Sigmoid colon (tissue), 7 donors: ENCODE results near the gene PPCDC. TPM values are rescaled to one million over a fixed set of nuclear protein-coding genes. Genes with fewer than 3 reads are reported as not detected.

Source experiments
- DNase-seq: peaks from one replicate; pipeline ENCODE4 v3.0.0-alpha.2; 2019
- H3K27ac ChIP-seq, 4 donors: fragments of 200-600 bp; sonication (generic); one replicate each; pipeline ENCODE4 v1.5.1; 2016 to 2019; ENCODE audit warnings: mild to moderate bottlenecking in 1 of 4
- H3K27me3 ChIP-seq, 3 donors: fragments of 200-600 bp; sonication (generic); one replicate each; pipeline ENCODE4 v1.5.1; 2019; ENCODE audit warnings: mild to moderate bottlenecking in 1 of 3
- H3K36me3 ChIP-seq, 4 donors: fragments of 200-600 bp; sonication (generic); one replicate each; pipeline ENCODE4 v1.5.1; 2016 to 2019
- H3K4me1 ChIP-seq, 4 donors: fragments of 200-600 bp; sonication (generic); one replicate each; pipeline ENCODE4 v1.5.1; 2017 to 2019
- H3K4me3 ChIP-seq, 4 donors: fragments of 200-600 bp; sonication (generic); one replicate each; pipeline ENCODE4 v1.5.1; 2017 to 2019; ENCODE audit warnings: mild to moderate bottlenecking in 2 of 4, moderate library complexity in 1 of 4
- H3K9me3 ChIP-seq, 4 donors: fragments of 200-600 bp in 3 of 4; sonication (generic) in 3 of 4; one replicate each; pipeline versions ENCODE4 v1.5.1 to v1.6.1; 2013 to 2019
- CTCF ChIP-seq, 4 experiments: fragments of 450-650 bp in 3 of 4; fragments of 200-600 bp in 1 of 4; IDR thresholded peaks; one replicate each; pipeline ENCODE4 v1.5.1; 2016 to 2019; ENCODE audit warnings: antibody characterized with exemption in 4 of 4, mild to moderate bottlenecking in 3 of 4, moderate library complexity in 2 of 4
- EP300 ChIP-seq, 4 donors: sonication (generic); formaldehyde crosslinking; IDR thresholded peaks; one replicate each; pipeline ENCODE4 v1.6.1; 2017; ENCODE audit warnings: antibody characterized with exemption in 4 of 4
- POLR2A ChIP-seq, 2 donors: fragments of 450-650 bp; IDR thresholded peaks; one replicate each; pipeline ENCODE4 v1.6.1; 2016; ENCODE audit warnings: antibody characterized with exemption in 2 of 2, mild to moderate bottlenecking in 2 of 2, moderate library complexity in 2 of 2
- POLR2AphosphoS5 ChIP-seq, 4 donors: sonication (generic); formaldehyde crosslinking; IDR thresholded peaks; one replicate each; pipeline ENCODE4 v1.6.1; 2017; ENCODE audit warnings: antibody characterized with exemption in 4 of 4
- WGBS, 2 donors: extraction: QIAGEN DNeasy Blood & Tissue Kit; methylation state at CpG; one replicate each; pipeline ENCODE4 v1.1.7; 2013; 5-methylcytosine and 5-hydroxymethylcytosine counted together
- intact Hi-C: fragments of 100-400 bp; cut with DNase I; formaldehyde crosslinking; loops from one replicate; pipeline ENCODE4 v1.15.1; 2023
- polyA plus RNA-seq, 3 donors: library from polyadenylated mRNA; stranded (reverse); fragments of 200-250 nt; gene quantifications; one replicate each; pipeline ENCODE4 v1.2.3, GENCODE V29; 2013
- total RNA-seq, 4 donors: library from RNA; depleted of rRNA; stranded (reverse); fragments of >200 nt; gene quantifications; one replicate each; pipeline ENCODE4 v1.1.0, GENCODE V29; 2016
- donor health status: healthy with polysubstance abuse.
- donor health status: Bipolar disorder and iron deficiency.
- donor health status: healthy.

Gene PPCDC
- total and polyA plus RNA-seq, 7 donors = 7.9 to 37.0 (median 16.2) TPM

- peak; percentile 24 for DNase-seq
- WGBS, 2 donors = 88 to 94% methylated on average over 5 of the region's 5 CpGs
- no peak overlapping the region for H3K27ac ChIP-seq
- peaks cover 0 to 20% (median 19%) of the 10 kb centered on the region in 4 donors for H3K4me1 ChIP-seq
- no peak for TF ChIP-seq EP300 (IDR thresholded peaks at IDR 0.05)
- no peak for TF ChIP-seq CTCF (IDR thresholded peaks at IDR 0.05)
- TF ChIP-seq POLR2AphosphoS5 (IDR thresholded peaks at IDR 0.05) = no peak
- no peak for TF ChIP-seq POLR2A (IDR thresholded peaks at IDR 0.05)
- H3K27me3 ChIP-seq = no peaks in the 10 kb centered on the region
- no peaks in the 10 kb centered on the region for H3K36me3 ChIP-seq
- intact Hi-C loops = no loop called here
- H3K4me3 ChIP-seq = no peak overlapping the region
- H3K9me3 ChIP-seq = no peaks in the 10 kb centered on the region
Observed at GRCh38 chr15:75052972-75053747, 29.8 kb downstream of the PPCDC start.

- H3K27ac ChIP-seq = no peak overlapping the region
- no peak for TF ChIP-seq POLR2A (IDR thresholded peaks at IDR 0.05)
- TF ChIP-seq CTCF (IDR thresholded peaks at IDR 0.05) = no peak
- TF ChIP-seq POLR2AphosphoS5 (IDR thresholded peaks at IDR 0.05) = no peak
- no peak for TF ChIP-seq EP300 (IDR thresholded peaks at IDR 0.05)
- WGBS, 2 donors = 57 to 92% methylated on average over 7 of the region's 7 CpGs
Observed at GRCh38 chr15:75053748-75054125, 30.3 kb downstream of the PPCDC start.

GRCh38 chr15:75054172-75054897, 30.9 kb downstream of the PPCDC start:
- TF ChIP-seq POLR2A (IDR thresholded peaks at IDR 0.05) (no peak), EP300 (IDR thresholded peaks at IDR 0.05) (no peak), CTCF (IDR thresholded peaks at IDR 0.05) (no peak), POLR2AphosphoS5 (IDR thresholded peaks at IDR 0.05) (no peak)
- H3K4me3 ChIP-seq = no peak overlapping the region
- no peak overlapping the region for H3K27ac ChIP-seq
- H3K36me3 ChIP-seq = no peaks in the 10 kb centered on the region
- intact Hi-C loops = no loop called here
- peaks cover 0 to 9% (median 7%) of the 10 kb centered on the region in 4 donors for H3K4me1 ChIP-seq
- WGBS, 2 donors = 27 to 55% methylated on average over 3 of the region's 3 CpGs
- no peaks in the 10 kb centered on the region for H3K27me3 ChIP-seq
- no peak for DNase-seq
- no peaks in the 10 kb centered on the region for H3K9me3 ChIP-seq

More at GRCh38 chr15:75053748-75054125, 30.3 kb downstream of the PPCDC start:
- Histone ChIP-seq H3K9me3 (no peaks in the 10 kb centered on the region), H3K4me1 (peaks cover 0 to 15% (median 13%) of the 10 kb centered on the region in 4 donors), H3K4me3 (no peak overlapping the region), H3K36me3 (no peaks in the 10 kb centered on the region), H3K27me3 (no peaks in the 10 kb centered on the region)
- intact Hi-C loops = no loop called here
- peak; percentile 19 for DNase-seq

- TF ChIP-seq CTCF (IDR thresholded peaks at IDR 0.05) = no peak
- no peak for TF ChIP-seq POLR2A (IDR thresholded peaks at IDR 0.05)
- no peak for TF ChIP-seq EP300 (IDR thresholded peaks at IDR 0.05)
- no peak for TF ChIP-seq POLR2AphosphoS5 (IDR thresholded peaks at IDR 0.05)
- DNase-seq = peak; percentile 57
- Histone ChIP-seq H3K4me1 (no peaks in the 10 kb centered on the region), H3K4me3 (no peak overlapping the region), H3K27ac (no peak overlapping the region), H3K36me3 (no peaks in the 10 kb centered on the region), H3K9me3 (no peaks in the 10 kb centered on the region), H3K27me3 (no peaks in the 10 kb centered on the region)
- intact Hi-C loops = no loop called here
- WGBS, 2 donors = 96 to 97% methylated on average over 7 of the region's 7 CpGs
Observed at GRCh38 chr15:75056036-75056435, 32.6 kb downstream of the PPCDC start.
